ENCODE results near the gene SARDH.

- no peak for TF ChIP-seq CTCF (IDR thresholded peaks at IDR 0.05; ENCODE audit: low read length)
- TF ChIP-seq EZH2 (IDR thresholded peaks at IDR 0.05; ENCODE audit: borderline replicate concordance, low read length): no peak
Measured at GRCh38 chr9:133779516-133780403, 41.6 kb upstream of the SARDH start.
